Tibial artery (tissue), 4 donors: ENCODE results near the gene EFNB2.

Experiments used
- DNase-seq, 2 donors: peaks; one replicate each; pipeline ENCODE4 v3.0.0-alpha.2; 2019
- H3K27ac ChIP-seq, 2 donors: fragments of 200-600 bp; sonication (generic) in 1 of 2; 1 replicate in 1 of 2; 2 replicates in 1 of 2; pipeline ENCODE4 v1.5.1; 2018 to 2019; ENCODE audit warnings: mild to moderate bottlenecking in 1 of 2
- H3K27me3 ChIP-seq, 2 donors: fragments of 200-600 bp; sonication (generic) in 1 of 2; one replicate each; pipeline versions ENCODE4 v1.5.1 to v1.6.0; 2016 to 2019
- H3K36me3 ChIP-seq, 3 donors: fragments of 200-600 bp; sonication (generic) in 2 of 3; one replicate each; pipeline ENCODE4 v1.5.1; 2016 to 2019; ENCODE audit warnings: mild to moderate bottlenecking in 2 of 3
- H3K4me1 ChIP-seq, 4 donors: fragments of 200-600 bp; sonication (generic) in 2 of 4; 1 replicate in 3 of 4; 2 replicates in 1 of 4; pipeline ENCODE4 v1.5.1; 2016 to 2019
- H3K4me3 ChIP-seq, 2 donors: fragments of 200-600 bp; sonication (generic) in 1 of 2; 1 replicate in 1 of 2; 2 replicates in 1 of 2; pipeline ENCODE4 v1.5.1; 2018 to 2019; ENCODE audit warnings: mild to moderate bottlenecking in 2 of 2
- H3K9me3 ChIP-seq, 3 donors: fragments of 200-600 bp; sonication (generic) in 1 of 3; one replicate each; pipeline ENCODE4 v1.5.1; 2016 to 2019
- CTCF ChIP-seq, 2 experiments: fragments of 200-600 bp in 1 of 2; fragments of 450-650 bp in 1 of 2; IDR thresholded peaks; one replicate each; pipeline ENCODE4 v1.5.1; 2017 to 2019; ENCODE audit warnings: antibody characterized with exemption in 2 of 2, mild to moderate bottlenecking in 1 of 2, moderate library complexity in 1 of 2
- intact Hi-C: fragments of 100-400 bp; cut with DNase I; formaldehyde crosslinking; loops from one replicate; pipeline ENCODE4 v1.15.0; 2023; ENCODE audit warnings: low total_unique reads

Gene EFNB2

GRCh38 chr13:106484084-106484483 lies 51.4 kb downstream of the EFNB2 start:
- Histone ChIP-seq H3K4me3 (no peak overlapping the region), H3K27me3 (no peaks in the 10 kb centered on the region), H3K9me3 (peaks cover 0 to 4% (median 3%) of the 10 kb centered on the region in 3 donors), H3K36me3 (no peaks in the 10 kb centered on the region), H3K27ac (peak overlapping the region; percentile 83 to 90), H3K4me1 (peaks cover 0 to 36% (median 17%) of the 10 kb centered on the region in 4 donors)
- no peak for TF ChIP-seq CTCF (IDR thresholded peaks at IDR 0.05)
- DNase-seq: no peak
- intact Hi-C loops: no loop called here

GRCh38 chr13:106481919-106482318 lies 53.5 kb downstream of the EFNB2 start:
- H3K4me1 ChIP-seq: peaks cover 0 to 36% (median 17%) of the 10 kb centered on the region in 4 donors
- no peak overlapping the region for H3K4me3 ChIP-seq
- no peaks in the 10 kb centered on the region for H3K27me3 ChIP-seq
- H3K27ac ChIP-seq: peak overlapping the region; percentile 56 to 57
- H3K36me3 ChIP-seq: no peaks in the 10 kb centered on the region
- intact Hi-C loops: no loop called here
- DNase-seq: no peak
- peaks cover 0 to 4% (median 3%) of the 10 kb centered on the region in 3 donors for H3K9me3 ChIP-seq
- TF ChIP-seq CTCF (IDR thresholded peaks at IDR 0.05): no peak

GRCh38 chr13:106480351-106480910 lies 55.0 kb downstream of the EFNB2 start:
- H3K9me3 ChIP-seq: peaks cover 0 to 4% (median 3%) of the 10 kb centered on the region in 3 donors
- peaks cover 0 to 30% (median 14%) of the 10 kb centered on the region in 4 donors for H3K4me1 ChIP-seq
- intact Hi-C loops: no loop called here
- H3K36me3 ChIP-seq: no peaks in the 10 kb centered on the region
- peak overlapping the region; percentile 56 to 57 for H3K27ac ChIP-seq
- no peak for TF ChIP-seq CTCF (IDR thresholded peaks at IDR 0.05)
- DNase-seq: peak in 1 of 2 donors; percentile 52
- H3K27me3 ChIP-seq: no peaks in the 10 kb centered on the region
- H3K4me3 ChIP-seq: no peak overlapping the region

GRCh38 chr13:106479929-106480328 lies 55.5 kb downstream of the EFNB2 start:
- intact Hi-C loops: no loop called here
- Histone ChIP-seq H3K36me3 (no peaks in the 10 kb centered on the region), H3K27ac (peak overlapping the region; percentile 56 to 57)

GRCh38 chr13:106478116-106478515 lies 57.3 kb downstream of the EFNB2 start:
- no peak for DNase-seq
- no peak for TF ChIP-seq CTCF (IDR thresholded peaks at IDR 0.05)
- no peak overlapping the region for H3K4me3 ChIP-seq
- intact Hi-C loops: no loop called here
- no peak overlapping the region for H3K27ac ChIP-seq
- peaks cover 0 to 14% (median 6%) of the 10 kb centered on the region in 4 donors for H3K4me1 ChIP-seq
- peaks cover 0 to 4% (median 3%) of the 10 kb centered on the region in 3 donors for H3K9me3 ChIP-seq
- no peaks in the 10 kb centered on the region for H3K27me3 ChIP-seq
- no peaks in the 10 kb centered on the region for H3K36me3 ChIP-seq

More at GRCh38 chr13:106479929-106480328, 55.5 kb downstream of the EFNB2 start:
- peaks cover 0 to 4% (median 3%) of the 10 kb centered on the region in 3 donors for H3K9me3 ChIP-seq
- no peak for DNase-seq
- H3K4me1 ChIP-seq: peaks cover 0 to 25% (median 10%) of the 10 kb centered on the region in 4 donors
- no peaks in the 10 kb centered on the region for H3K27me3 ChIP-seq
- no peak for TF ChIP-seq CTCF (IDR thresholded peaks at IDR 0.05)
- H3K4me3 ChIP-seq: no peak overlapping the region
